Uterus (tissue), 2 donors: ENCODE data around the gene TMEM217.

Experiments
- POLR2A ChIP-seq, 2 donors: fragments of 450-650 bp; IDR thresholded peaks; one replicate each; pipeline ENCODE4 v1.6.1; 2016; ENCODE audit warnings: antibody characterized with exemption in 2 of 2, mild to moderate bottlenecking in 1 of 2, moderate library complexity in 1 of 2
- TF ChIP-seq, protein P1 (sequence below), 4 experiments: fragments of 200-600 bp in 2 of 4; fragments of 450-650 bp in 2 of 4; sonication (generic) in 2 of 4; IDR thresholded peaks; one replicate each; pipeline ENCODE4 v1.5.1; 2016 to 2019; ENCODE audit warnings: antibody characterized with exemption in 4 of 4, mild to moderate bottlenecking in 2 of 4, moderate library complexity in 1 of 4

DNA sequence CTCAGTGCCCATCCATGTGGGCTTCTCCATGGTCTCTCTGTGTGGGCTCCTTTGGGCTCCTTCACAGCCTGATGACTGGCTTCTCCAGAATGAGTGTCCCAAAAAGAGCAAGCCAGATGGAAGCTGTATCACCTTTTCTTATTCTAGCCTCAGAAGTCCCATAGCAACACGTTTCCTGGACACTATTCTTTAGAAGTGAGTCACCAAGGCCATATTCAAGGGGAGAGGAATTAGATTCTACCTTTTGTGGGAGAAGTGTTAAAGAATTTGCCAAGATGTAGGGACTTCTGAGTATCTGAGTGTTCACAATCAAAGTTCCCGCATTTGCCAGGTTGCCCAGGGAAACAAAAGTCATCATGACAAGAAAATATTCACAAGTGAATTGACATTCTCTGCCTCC is 21.0 kb downstream of the TMEM217 start:
- TF ChIP-seq POLR2A (IDR thresholded peaks at IDR 0.05) = no peak
- TF ChIP-seq, protein P1, sequence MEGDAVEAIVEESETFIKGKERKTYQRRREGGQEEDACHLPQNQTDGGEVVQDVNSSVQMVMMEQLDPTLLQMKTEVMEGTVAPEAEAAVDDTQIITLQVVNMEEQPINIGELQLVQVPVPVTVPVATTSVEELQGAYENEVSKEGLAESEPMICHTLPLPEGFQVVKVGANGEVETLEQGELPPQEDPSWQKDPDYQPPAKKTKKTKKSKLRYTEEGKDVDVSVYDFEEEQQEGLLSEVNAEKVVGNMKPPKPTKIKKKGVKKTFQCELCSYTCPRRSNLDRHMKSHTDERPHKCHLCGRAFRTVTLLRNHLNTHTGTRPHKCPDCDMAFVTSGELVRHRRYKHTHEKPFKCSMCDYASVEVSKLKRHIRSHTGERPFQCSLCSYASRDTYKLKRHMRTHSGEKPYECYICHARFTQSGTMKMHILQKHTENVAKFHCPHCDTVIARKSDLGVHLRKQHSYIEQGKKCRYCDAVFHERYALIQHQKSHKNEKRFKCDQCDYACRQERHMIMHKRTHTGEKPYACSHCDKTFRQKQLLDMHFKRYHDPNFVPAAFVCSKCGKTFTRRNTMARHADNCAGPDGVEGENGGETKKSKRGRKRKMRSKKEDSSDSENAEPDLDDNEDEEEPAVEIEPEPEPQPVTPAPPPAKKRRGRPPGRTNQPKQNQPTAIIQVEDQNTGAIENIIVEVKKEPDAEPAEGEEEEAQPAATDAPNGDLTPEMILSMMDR (IDR thresholded peaks at IDR 0.05) = no peak
